ENCODE measurements around the gene WDR7.

The WDR7 gene

DNA sequence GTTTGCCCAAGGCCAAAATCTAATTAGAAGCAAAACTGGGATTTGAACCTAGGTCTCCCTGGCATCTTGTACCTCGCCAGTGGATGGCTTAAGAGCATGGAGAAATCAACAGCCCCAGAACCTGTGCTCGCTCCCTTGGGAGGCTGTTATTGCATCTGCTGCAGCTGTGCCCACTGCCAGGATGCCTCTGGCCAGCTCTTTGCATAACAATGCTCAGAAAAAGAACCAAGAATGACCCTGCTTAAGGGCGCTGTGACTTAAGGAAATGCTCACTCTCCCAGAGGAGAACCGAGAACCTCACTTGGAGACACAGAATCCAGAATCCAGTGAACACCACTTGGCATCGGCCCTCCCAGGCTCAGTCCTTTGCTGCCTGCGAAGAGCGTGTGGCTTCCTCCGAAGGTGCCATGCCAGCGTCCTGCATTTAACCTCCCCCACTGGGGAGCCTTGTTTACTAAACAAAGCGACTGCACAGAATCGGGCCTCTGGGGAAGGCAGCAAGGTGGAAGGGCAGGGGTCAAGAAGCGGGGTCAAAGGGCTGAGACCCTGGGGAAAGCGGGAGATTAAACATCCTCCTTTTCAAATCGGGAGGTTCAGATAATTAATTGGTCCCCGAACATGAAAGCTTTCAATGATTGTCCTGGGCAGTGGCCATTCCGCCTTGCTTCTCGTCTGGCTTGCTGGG, 424.7 kb downstream of the WDR7 start:
- no peak for DNase-seq (ENCODE audit: low read depth)
- H3K4me3 ChIP-seq (ENCODE audit: low read depth, low read length) = no peak overlapping the region
- TF ChIP-seq, protein P1, sequence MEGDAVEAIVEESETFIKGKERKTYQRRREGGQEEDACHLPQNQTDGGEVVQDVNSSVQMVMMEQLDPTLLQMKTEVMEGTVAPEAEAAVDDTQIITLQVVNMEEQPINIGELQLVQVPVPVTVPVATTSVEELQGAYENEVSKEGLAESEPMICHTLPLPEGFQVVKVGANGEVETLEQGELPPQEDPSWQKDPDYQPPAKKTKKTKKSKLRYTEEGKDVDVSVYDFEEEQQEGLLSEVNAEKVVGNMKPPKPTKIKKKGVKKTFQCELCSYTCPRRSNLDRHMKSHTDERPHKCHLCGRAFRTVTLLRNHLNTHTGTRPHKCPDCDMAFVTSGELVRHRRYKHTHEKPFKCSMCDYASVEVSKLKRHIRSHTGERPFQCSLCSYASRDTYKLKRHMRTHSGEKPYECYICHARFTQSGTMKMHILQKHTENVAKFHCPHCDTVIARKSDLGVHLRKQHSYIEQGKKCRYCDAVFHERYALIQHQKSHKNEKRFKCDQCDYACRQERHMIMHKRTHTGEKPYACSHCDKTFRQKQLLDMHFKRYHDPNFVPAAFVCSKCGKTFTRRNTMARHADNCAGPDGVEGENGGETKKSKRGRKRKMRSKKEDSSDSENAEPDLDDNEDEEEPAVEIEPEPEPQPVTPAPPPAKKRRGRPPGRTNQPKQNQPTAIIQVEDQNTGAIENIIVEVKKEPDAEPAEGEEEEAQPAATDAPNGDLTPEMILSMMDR (conservative IDR thresholded peaks at IDR 0.05; ENCODE audit: low read depth, low read length) = no peak

DNA sequence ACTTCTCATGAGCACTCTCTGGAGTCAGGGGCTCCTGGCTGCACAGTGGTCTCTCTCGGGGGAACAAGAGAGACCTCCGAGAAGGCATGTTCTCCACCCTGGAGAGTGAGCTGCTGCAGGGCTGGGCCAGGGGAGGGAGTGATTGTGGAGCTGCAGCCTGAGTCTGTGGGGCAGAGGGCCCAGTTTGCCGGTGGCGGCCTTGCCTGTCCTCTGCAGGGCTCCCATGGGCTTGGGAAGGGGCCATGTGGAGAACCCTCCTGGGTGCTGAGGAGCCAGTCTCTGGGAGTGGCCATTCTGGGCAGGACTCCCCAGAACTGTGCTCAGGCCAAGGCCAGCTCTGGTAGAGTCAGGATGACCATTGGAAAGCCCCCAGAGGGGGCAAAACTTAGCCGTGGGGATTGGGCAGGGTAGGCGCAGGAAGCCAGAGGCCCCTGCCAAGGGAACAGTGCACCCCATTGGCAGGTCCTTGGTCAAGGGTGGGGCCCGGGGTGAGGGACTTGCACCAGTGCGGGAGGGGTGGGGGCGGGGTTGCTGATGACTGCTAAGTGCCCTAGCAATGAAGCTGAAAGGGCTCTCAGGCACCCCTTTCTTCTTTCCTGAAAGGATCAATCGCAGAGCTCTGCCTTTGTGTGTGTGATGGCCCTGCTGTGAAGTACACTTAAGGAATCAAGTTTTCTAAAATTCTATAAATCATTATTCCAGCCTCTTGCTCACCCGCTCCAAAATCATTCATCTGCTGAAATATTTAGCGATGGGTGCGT, 426.0 kb downstream of the WDR7 start:
- no peak overlapping the region for H3K4me3 ChIP-seq (ENCODE audit: low read depth, low read length)
- no peak for DNase-seq (ENCODE audit: low read depth)
- TF ChIP-seq, protein P1 (conservative IDR thresholded peaks at IDR 0.05; ENCODE audit: low read depth, low read length) = no peak

DNA sequence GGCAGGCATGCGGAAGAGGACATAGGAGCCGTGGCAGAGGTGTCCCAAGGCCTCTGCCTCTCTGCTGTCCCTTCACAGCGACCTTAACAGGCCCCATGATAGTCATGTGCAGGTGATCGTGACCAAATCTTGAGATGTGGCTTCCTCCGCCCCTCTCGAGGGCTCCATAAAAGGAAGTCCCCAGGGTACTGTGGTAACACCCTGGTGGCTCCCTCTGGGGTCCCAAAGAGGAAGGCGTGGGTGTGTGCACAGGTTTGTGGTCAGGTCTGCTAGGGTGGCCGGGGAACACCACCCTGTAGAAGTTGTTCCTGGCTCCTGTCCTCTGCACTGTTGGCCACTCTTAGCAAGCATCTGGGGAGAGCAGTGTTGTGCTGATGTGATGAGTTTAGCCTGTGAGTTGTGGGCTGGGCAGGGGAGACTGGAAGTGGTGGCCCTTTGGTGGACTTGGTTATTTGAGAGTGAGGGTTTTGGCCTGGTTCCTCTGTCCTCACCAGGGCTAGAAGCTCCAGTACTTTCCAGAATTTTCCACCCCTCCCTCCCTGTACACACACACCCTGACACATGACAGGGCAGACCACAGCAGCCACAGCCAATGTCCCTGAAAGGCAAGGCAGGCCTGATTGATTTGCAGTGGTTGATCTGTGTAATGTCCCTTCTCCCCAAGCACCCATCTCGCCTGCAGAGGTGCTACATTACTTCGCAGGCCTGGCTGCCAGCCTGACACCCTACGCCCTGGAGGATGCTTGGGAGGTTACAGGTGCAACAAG, 426.8 kb downstream of the WDR7 start:
- DNase-seq (ENCODE audit: low read depth) = no peak
- TF ChIP-seq, protein P1 (conservative IDR thresholded peaks at IDR 0.05; ENCODE audit: low read depth, low read length) = no peak

DNA sequence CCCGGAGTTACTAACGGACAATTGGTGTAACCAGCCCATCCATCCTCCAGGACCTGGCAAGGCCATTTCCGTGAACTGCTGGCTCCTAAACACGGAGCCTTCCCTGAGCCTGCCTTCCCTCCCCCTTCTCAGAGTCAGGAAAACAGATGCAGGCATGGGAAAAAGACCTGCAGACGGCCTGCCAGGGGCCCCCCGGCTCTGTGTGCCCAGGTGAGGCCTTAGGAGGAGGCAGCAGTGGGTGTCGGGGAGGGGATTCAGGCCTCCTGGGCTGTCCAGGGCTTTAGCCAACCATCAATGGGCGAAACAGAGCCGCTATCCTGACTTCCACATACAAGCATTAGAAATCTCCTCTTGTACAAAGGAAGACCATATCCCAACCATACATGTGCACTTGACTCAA, 427.5 kb downstream of the WDR7 start:
- TF ChIP-seq, protein P1 (conservative IDR thresholded peaks at IDR 0.05; ENCODE audit: low read depth, low read length) = no peak

More for the DNA sequence above, 426.8 kb downstream of the WDR7 start:
- no peak overlapping the region for H3K4me3 ChIP-seq (ENCODE audit: low read depth, low read length)

DNA sequence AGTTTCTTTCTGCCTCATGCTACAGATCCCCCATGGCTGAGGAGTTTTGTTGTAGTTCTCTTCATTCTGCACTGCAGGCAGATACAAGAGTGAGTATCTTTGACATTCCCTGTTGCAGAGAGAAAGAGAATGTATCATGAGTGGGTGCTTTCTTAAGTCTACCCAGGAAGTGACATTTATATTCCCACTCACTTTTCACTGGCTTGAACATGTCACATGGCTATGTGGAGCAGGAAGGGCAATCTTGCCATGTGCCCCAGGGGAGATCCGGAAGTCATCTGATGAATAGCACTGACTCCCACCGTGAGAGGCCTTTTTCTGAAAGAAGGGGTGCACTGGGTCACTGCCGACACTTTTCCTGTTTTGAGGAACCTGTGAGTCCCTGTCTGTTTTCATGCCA, 429.3 kb downstream of the WDR7 start:
- DNase-seq (ENCODE audit: low read depth) = no peak
- TF ChIP-seq, protein P1 (conservative IDR thresholded peaks at IDR 0.05; ENCODE audit: low read depth, low read length) = no peak
- no peak overlapping the region for H3K4me3 ChIP-seq (ENCODE audit: low read depth, low read length)

More for the DNA sequence above, 427.5 kb downstream of the WDR7 start:
- H3K4me3 ChIP-seq (ENCODE audit: low read depth, low read length) = no peak overlapping the region
- DNase-seq (ENCODE audit: low read depth) = no peak

DNA sequence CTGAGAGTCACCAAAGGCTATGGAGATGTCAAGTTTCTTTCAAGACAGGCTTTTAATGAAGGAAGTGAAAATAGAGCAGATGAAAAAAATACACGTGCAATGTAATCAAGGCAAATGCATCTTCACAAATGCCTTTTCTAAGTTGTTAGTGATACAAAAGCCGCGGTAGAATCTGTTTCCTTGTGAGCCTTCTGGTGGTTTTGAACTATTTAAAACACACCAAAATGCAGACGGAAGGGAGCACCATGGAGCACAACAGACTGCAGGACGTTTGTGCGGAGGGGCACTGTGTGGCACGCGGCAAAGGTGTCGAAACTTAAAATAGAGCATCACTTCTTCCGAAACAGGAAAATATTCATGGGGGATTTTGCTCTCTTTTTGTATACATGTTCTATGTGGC, 430.7 kb downstream of the WDR7 start:
- TF ChIP-seq, protein P1 (conservative IDR thresholded peaks at IDR 0.05; ENCODE audit: low read depth, low read length) = no peak
- DNase-seq (ENCODE audit: low read depth) = no peak
- H3K4me3 ChIP-seq (ENCODE audit: low read depth, low read length) = no peak overlapping the region

Data from choroid plexus epithelial cell (primary cell).